Subcutaneous abdominal adipose tissue (tissue), 5 donors: ENCODE results near the gene UNCX.

Source experiments
- H3K27ac ChIP-seq: one replicate; pipeline ENCODE4 v1.7.0; 2013; ENCODE audit warnings: low read depth, mild to moderate bottlenecking, inconsistent platforms, low read length, moderate library complexity
- H3K27me3 ChIP-seq, 5 donors: one replicate each; pipeline ENCODE4 v1.7.0; 2013; ENCODE audit warnings: low read length in 5 of 5, inconsistent platforms in 1 of 5; ENCODE audit not compliant: control insufficient read depth in 5 of 5, insufficient read depth in 4 of 5
- H3K36me3 ChIP-seq, 5 donors: one replicate each; pipeline ENCODE4 v1.7.0; 2013; ENCODE audit warnings: low read length in 5 of 5; ENCODE audit not compliant: control insufficient read depth in 5 of 5, insufficient read depth in 5 of 5
- H3K4me1 ChIP-seq, 5 donors: one replicate each; pipeline ENCODE4 v1.7.0; 2013; ENCODE audit warnings: low read length in 5 of 5, mild to moderate bottlenecking in 3 of 5, moderate library complexity in 1 of 5; ENCODE audit not compliant: control insufficient read depth in 5 of 5, insufficient read depth in 5 of 5
- H3K4me3 ChIP-seq, 5 donors: one replicate each; pipeline ENCODE4 v1.7.0; 2013; ENCODE audit warnings: low read length in 5 of 5, low read depth in 1 of 5
- H3K9ac ChIP-seq, 5 donors: one replicate each; pipeline ENCODE4 v1.7.0; 2013; ENCODE audit warnings: low read length in 5 of 5, mild to moderate bottlenecking in 4 of 5, moderate library complexity in 3 of 5
- H3K9me3 ChIP-seq, 5 donors: one replicate each; pipeline ENCODE4 v1.7.0; 2013; ENCODE audit warnings: low read length in 5 of 5; ENCODE audit not compliant: control insufficient read depth in 5 of 5
- donor health status: healthy.
- donor health status: healthy.
- donor health status: healthy.
- donor health status: healthy.
- donor health status: healthy.

The UNCX gene

DNA sequence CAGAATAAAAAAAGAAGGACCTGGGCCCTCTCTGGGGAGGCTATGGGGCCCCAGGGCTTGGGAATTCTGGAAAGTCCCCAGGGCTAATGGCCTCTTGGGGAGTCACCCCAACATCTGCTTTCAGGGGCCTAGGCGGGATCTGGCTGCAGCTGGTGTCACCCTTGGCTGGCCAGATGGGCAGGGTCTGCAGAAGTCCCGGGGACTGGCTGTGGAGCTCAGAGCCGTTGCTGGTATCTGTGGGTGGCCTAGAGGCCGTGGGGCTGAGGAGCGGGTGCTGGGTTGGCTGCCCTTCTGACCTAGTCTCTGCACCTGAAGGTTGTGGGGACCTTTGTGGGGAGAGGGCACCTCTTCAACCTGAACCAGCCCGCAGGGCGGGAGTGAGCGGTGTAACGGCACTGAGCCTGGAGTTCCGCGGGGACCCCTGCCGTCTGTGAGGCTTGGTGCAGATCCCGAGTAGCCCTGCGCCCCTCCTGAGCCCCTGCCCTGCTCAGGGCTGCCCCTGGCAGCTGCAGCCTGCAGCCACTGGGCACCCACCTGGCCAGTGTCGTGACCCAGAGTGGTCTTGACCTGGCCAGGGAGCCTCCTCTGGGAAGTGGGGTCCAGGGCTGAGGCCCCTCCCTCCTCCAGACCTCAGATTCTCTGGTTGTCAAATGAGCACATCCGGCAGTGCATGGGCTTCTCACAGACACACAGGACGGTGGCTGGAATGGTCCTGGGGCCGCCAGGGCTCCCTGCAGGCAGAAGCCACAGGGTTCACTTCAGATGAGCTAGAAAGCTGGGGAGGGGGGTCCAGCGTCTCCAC, 51.5 kb downstream of the UNCX start:
- Histone ChIP-seq H3K9ac (no peak overlapping the region), H3K9me3 (peaks cover 0 to 3% (median 0%) of the 10 kb centered on the region in 5 donors), H3K4me3 (no peak overlapping the region), H3K27ac (no peak overlapping the region), H3K36me3 (no peaks in the 10 kb centered on the region), H3K4me1 (no peaks in the 10 kb centered on the region), H3K27me3 (peaks cover 2 to 29% (median 16%) of the 10 kb centered on the region in 5 donors)

DNA sequence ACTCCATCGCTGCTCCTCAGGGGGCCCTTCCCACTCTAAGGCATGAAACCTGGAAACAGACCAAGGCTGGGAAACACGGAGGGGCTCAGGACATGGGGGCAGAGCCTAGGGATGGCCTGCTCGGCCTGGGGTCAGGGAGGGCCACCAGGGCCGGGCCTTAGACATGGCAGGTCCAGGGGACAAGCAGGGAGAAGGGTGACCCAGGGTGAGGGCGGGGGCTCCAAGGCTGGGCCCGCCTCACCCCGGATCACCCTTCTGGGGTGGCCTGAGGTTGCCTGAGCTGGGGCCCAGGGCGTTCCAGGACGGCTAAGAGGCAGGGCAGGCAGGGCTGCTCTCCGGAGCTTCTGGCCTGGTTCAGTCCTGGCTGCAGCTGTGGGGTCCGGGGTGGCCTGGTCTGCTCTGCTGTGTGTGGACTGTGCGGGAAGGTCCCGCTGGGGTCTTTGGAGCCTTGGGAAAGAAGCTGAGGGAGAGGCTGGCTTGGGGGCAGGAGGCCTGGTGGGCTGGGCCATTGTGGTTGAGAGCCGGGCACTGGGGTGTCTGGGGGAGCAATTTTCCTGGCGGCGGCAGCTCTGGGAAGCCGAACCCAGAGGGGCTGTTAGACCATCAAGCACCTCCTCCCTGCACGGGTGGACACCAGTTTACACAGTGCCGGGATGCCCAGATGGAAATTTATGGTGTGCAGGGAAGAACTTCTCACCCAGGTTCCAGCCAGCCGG, 52.2 kb downstream of the UNCX start:
- Histone ChIP-seq H3K4me1 (peaks cover 0 to 2% (median under 1%) of the 10 kb centered on the region in 5 donors), H3K4me3 (no peak overlapping the region), H3K36me3 (no peaks in the 10 kb centered on the region), H3K9ac (no peak overlapping the region), H3K27me3 (peaks cover 2 to 28% (median 19%) of the 10 kb centered on the region in 5 donors), H3K27ac (no peak overlapping the region), H3K9me3 (peaks cover 0 to 3% (median 0%) of the 10 kb centered on the region in 5 donors)

DNA sequence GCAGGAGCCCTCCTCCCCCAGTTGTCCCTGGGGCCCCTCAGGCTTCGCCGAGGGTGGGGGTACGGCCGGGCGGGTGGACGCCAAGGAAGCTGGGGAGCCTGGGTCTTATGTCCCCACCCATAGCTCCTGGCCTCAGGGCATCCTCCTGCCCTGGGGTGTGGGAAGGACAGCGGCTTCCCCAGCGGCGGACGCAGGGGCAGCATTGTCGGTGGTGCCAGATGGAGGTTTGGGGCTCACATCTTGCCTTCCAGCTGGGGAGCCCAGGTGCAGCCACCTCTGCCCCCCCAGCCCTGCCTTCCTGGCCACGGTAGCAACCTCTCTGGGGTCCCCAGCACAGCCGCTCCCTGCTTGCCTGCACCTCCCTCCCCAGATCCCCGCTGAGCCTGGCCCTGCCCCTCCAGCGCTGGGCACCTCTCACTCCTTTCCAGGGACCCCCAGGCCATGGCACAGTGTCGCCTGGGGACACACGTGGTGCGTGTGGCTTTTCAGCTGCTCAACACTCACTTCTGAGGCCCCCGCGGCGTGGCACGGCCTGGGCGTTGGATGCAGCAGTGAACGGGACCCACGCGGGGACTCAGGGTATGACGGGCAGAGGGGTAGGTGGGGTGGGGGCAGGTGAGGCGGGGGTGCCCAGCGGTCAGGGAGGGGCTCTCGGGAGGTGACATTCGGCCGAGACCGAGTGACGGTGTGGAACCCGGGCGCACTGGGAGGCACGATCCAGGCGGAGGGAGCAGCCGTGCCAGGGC, 53.1 kb downstream of the UNCX start:
- Histone ChIP-seq H3K9me3 (peaks cover 0 to 2% (median 0%) of the 10 kb centered on the region in 5 donors), H3K4me1 (peaks cover 1 to 11% (median 9%) of the 10 kb centered on the region in 5 donors), H3K9ac (no peak overlapping the region), H3K36me3 (no peaks in the 10 kb centered on the region), H3K4me3 (no peak overlapping the region), H3K27me3 (peaks cover 2 to 30% (median 26%) of the 10 kb centered on the region in 5 donors), H3K27ac (no peak overlapping the region)
